GM18511 (cell line): Measurements from ENCODE around the gene DNPH1.

ENCODE experiments used
- ATAC-seq: cut with Tn5 transposase; IDR thresholded peaks from one replicate; pipeline ENCODE4 v1.9.1; 2021; ENCODE audit warnings: mild to moderate bottlenecking, moderate library complexity; ENCODE audit not compliant: unreplicated experiment

The DNPH1 gene

DNA sequence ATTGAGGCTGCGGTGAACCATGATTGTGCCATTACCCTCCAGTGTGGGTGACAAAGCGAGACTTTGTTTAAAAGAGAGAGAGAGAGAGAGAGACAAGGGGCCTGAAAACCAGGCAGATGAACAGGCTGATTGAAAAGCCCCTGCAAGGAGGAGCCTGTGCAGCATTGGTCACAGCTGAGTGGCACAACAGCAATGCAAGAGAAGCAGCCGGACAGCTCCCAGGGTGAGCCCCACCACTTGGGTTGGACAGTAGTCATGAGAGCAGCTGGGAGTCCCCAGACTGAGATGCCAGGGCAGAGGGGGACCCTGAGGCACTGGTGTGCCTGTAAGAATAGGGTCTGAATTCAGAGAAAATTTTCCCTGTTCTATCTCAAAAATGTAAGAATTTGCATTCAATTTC lies 10.2 kb downstream of the DNPH1 start:
- no peak for ATAC-seq

DNA sequence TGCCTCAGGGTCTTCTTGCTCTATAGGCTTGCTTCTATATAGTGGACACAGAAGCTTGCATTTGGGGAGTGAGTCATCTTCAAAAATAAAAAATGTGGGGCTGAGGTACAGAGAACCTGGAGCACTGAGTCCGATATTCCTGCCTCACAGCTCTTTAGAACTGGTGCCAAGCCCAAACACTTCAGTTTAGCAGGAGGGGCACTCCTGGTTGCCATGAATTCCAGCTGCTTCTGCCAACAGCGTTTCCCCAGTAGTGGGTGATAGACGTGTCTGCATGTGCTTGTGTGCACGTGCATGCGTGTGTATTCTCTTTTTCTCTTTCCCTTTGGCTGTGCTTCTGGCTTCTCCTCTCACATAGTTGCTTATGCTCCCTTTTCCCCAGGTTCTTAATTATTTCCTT lies 11.9 kb downstream of the DNPH1 start:
- no peak for ATAC-seq

DNA sequence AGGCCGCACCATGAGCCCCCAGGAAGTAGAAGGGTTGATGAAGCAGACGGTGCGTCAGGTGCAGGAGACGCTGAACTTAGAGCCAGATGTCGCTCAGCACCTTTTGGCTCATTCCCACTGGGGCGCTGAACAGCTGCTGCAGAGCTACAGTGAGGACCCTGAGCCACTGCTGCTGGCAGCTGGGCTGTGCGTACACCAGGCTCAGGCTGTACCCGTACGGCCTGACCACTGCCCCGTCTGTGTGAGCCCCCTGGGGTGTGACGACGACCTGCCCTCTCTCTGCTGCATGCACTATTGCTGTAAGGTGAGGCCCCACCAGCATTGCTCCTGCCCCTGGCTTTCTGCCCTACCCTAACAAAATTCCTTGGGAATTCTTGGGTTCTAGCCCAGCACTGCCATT lies 13.1 kb downstream of the DNPH1 start:
- ATAC-seq, result no peak

GRCh38 chr6:43215066-43215465 lies 14.2 kb downstream of the DNPH1 start:
- no peak for ATAC-seq

DNA sequence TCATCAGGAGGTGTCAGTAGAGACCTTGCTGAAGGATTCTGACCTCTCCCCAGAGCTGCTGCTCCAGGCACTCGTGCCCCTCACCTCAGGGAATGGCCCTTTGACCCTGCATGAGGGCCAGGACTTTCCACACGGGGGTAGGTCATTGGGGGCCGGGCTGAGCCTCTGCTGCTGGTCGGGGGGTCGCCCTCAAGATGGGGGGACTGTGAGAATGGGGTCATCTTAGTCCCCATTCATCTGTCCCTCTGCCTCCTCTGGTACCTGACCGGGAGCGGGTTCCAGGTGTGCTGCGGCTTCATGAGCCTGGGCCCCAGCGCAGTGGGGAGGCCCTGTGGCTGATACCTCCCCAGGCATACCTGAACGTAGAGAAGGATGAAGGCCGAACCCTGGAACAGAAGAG lies 15.8 kb downstream of the DNPH1 start:
- no peak for ATAC-seq

GRCh38 chr6:43211955-43212354 lies 17.3 kb downstream of the DNPH1 start:
- ATAC-seq, result no peak

GRCh38 chr6:43207286-43207685 lies 22.0 kb downstream of the DNPH1 start:
- no peak for ATAC-seq

GRCh38 chr6:43205849-43206248 lies 23.4 kb downstream of the DNPH1 start:
- no peak for ATAC-seq

GRCh38 chr6:43204271-43205105 lies 24.8 kb downstream of the DNPH1 start:
- no peak for ATAC-seq

GRCh38 chr6:43203718-43204095 lies 25.6 kb downstream of the DNPH1 start:
- no peak for ATAC-seq

DNA sequence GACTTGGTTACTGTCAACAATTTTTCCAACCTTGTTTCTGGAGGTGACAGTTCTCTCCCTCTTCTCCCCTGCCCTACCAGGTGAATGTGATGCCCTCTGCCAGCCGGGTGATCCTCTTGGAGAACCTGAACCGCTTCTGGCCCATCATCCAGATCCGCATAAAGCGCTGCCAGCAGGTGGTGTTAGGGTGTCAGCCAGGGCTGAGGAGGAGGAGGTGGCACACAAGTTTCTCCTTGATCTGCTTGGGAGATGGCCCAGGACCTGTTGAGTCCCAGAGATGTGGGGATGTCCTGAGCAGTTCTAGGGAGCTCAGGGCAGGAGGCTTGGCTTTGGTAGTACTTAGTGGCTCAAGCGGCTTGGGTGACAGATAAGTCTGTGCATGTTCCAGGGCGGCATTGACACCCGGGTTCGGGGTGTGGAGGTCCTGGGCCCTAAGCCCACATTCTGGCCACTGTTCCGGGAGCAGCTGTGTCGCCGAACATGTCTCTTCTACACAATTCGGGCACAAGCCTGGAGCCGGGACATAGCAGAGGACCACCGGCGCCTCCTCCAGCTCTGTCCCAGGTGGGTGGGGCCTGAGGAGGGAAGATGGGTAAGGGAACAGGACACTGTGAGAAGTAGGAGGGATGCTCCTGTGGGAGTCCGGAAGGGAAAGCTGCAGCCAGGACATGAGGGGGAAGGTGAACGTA lies 26.1 kb downstream of the DNPH1 start:
- no peak for ATAC-seq

DNA sequence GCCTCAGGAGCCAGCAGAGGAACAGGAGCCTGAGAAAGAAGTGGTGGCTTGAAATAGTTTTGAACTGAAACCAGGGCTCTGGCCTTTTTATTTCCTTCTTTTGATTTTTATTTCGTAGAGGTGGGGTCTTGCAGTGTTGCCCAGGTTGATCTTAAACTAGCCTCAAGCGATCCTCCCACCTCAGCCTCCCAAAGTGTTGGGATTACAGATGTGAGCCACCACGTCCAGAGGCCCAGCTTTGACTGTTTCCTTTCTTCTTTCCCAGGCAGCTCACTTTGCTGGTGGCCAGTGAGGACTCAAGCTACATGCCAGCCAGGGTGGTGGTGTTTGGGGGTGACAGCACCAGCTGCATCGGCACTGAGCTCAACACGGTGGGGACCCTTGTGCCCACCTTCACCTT lies 26.8 kb downstream of the DNPH1 start:
- ATAC-seq, result no peak

DNA sequence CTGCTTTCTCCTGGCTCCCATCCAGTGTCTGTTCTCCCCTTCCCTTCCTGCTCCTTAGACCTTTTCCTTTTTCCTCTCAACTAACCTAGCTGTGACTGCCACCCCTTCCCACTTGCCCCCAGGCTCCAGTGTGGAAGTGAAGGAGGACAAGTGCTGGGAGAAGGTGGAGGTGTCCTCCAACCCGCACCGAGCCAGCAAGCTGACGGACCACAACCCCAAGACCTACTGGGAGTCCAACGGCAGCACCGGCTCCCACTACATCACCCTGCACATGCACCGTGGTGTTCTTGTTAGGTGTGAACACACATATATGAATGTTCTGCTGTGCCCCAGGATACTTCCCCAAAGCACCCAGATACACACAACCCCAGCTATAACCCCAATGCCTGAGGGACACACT lies 28.7 kb downstream of the DNPH1 start:
- no peak for ATAC-seq

GRCh38 chr6:43199912-43200311 lies 29.4 kb downstream of the DNPH1 start:
- no peak for ATAC-seq

GRCh38 chr6:43196337-43196736 lies 32.9 kb downstream of the DNPH1 start:
- no peak for ATAC-seq

GRCh38 chr6:43193929-43194328 lies 35.4 kb downstream of the DNPH1 start:
- ATAC-seq, result no peak

DNA sequence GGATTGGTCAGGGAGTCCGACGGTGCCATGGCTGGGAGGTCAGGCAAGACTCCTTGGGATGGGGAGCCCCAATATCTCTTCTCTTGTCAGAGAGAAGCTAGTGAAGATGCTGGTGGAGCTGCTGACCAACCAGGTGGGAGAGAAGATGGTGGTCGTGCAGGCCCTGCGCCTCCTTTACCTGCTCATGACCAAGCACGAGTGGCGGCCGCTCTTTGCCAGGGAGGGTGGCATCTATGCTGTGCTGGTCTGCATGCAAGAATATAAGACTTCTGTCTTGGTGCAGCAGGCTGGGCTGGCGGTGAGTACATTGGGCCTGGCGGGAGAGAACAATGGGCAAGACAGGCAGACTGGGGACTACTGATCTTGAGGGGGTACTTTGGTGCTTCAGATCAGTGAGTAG lies 36.4 kb downstream of the DNPH1 start:
- ATAC-seq, result no peak

GRCh38 chr6:43189776-43190304 lies 39.4 kb downstream of the DNPH1 start:
- no peak for ATAC-seq

- no peak for ATAC-seq
These were observed 40.9 kb downstream of the DNPH1 start for GRCh38 chr6:43188426-43188825.

DNA sequence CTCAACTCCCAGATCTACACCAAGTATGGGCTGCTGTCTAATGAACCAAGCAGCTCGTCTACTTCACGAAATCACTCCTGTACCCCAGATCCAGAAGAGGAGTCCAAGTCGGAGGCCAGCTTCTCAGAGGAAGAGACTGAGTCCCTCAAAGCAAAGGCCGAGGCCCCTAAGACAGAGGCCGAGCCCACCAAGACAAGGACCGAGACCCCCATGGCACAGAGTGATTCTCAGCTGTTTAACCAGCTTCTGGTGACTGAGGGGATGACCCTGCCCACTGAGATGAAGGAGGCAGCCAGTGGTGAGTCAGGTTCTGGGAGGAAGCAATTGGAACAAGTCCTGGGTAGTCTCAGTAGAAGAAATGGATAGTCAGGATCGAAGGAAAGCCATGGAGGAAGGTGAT lies 41.5 kb downstream of the DNPH1 start:
- ATAC-seq, result no peak

DNA sequence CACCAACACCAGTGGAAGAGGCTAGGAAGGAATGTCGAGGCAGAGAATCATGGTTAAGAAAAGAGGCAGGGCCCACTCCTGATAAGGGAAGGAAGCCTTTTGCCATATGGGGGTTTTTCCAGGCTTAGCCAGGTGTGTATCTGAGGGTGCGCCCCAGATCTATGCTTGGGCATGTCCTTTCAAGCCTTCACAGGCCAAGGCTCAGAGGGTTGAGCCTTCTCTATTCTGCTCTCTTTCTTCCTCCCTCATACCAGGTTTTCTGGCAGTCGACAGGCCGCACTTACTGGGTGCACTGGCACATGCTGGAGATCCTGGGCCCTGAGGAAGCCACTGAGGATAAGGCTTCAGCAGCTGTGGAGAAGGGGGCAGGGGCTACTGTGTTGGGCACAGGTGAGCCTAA lies 42.6 kb downstream of the DNPH1 start:
- ATAC-seq, result no peak

- no peak for ATAC-seq
These were observed 43.3 kb downstream of the DNPH1 start for GRCh38 chr6:43186019-43186418.
